Prostate gland (tissue), 2 donors: ENCODE measurements around the gene SSTR5. TPM values are rescaled to one million over a fixed set of nuclear protein-coding genes. Genes with fewer than 3 reads are reported as not detected.

Source experiments
- DNase-seq: peaks from one replicate; pipeline ENCODE4 v3.0.0-alpha.2; 2019; ENCODE audit warnings: low spot score
- H3K27ac ChIP-seq, 2 donors: fragments of 200-600 bp; sonication (generic); 2 replicates each; pipeline ENCODE4 v1.5.1; 2017 to 2019
- H3K27me3 ChIP-seq: fragments of 200-600 bp; sonication (generic); replicated peaks from 2 replicates; pipeline ENCODE4 v1.5.1; 2019; ENCODE audit not compliant: insufficient read depth
- H3K36me3 ChIP-seq, 2 donors: fragments of 200-600 bp; sonication (generic); 1 replicate in 1 of 2; 2 replicates in 1 of 2; pipeline versions ENCODE4 v1.5.1 to v1.8.1; 2017 to 2019
- H3K4me1 ChIP-seq: fragments of 200-600 bp; sonication (generic); replicated peaks from 2 replicates; pipeline ENCODE4 v1.5.1; 2019
- H3K4me3 ChIP-seq, 2 donors: fragments of 200-600 bp; sonication (generic); 2 replicates each; pipeline ENCODE4 v1.5.1; 2017 to 2019
- H3K9me3 ChIP-seq: fragments of 200-600 bp; sonication (generic); 2 replicates; pipeline ENCODE4 v1.5.1; 2017
- POLR2A ChIP-seq: fragments of 450-650 bp; IDR thresholded peaks from one replicate; pipeline ENCODE4 v1.6.1; 2016; ENCODE audit warnings: antibody characterized with exemption, mild to moderate bottlenecking
- POLR2AphosphoS5 ChIP-seq: sonication (generic); formaldehyde crosslinking; IDR thresholded peaks from one replicate; pipeline ENCODE4 v1.6.1; 2017; ENCODE audit warnings: antibody characterized with exemption
- WGBS: methylation state at CpG from one replicate; pipeline ENCODE4 v1.1.5; 2018; 5-methylcytosine and 5-hydroxymethylcytosine counted together
- intact Hi-C: fragments of 100-400 bp; cut with DNase I; formaldehyde crosslinking; loops from one replicate; pipeline ENCODE4 v1.14.2; 2022
- total RNA-seq, 2 donors: library from RNA; depleted of rRNA; stranded (reverse); fragments of >200 nt; gene quantifications; one replicate each; pipeline ENCODE4 v1.1.0, GENCODE V29; 2016
- TF ChIP-seq, protein P1 (sequence below), 4 experiments: fragments of 200-600 bp in 2 of 4; fragments of 450-650 bp in 2 of 4; sonication (generic) in 2 of 4; IDR thresholded peaks; 1 replicate in 3 of 4; 2 replicates in 1 of 4; pipeline ENCODE4 v1.5.1; 2016 to 2019; ENCODE audit warnings: antibody characterized with exemption in 4 of 4, mild to moderate bottlenecking in 2 of 4, moderate library complexity in 2 of 4

The SSTR5 gene
- total RNA-seq, 2 donors from 2014 or later: 1.1 to 1.8 TPM

DNA sequence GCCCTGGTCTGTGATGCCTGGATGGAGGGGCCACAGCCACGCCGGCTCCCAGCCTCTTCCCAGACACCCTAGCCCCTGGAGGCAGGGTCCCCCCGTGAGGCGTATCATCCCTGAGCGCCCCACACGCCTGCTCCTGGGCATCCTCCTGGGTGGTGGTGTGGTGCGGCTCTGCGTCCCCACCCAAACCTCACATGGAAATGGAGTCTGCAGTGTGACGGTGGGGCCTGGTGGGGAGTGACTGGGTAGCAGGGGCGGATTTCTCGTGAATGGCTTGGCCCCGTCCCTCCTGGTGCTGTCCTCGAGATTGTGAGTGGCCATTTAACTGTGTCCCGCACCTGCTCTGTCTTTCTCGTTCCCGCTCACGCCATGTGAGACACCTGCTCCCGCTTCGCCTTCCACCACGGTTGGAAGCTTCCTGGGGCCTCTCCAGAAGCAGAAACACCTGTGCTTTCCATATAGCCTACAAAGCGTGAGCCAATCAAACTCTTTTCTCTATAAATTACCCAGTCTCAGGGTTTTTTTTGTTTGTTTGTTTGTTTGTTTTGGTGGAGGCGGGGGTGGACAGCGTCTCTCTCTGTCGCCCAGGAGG is 5.9 kb upstream of the SSTR5 start:
- Histone ChIP-seq H3K36me3 (no peaks in the 10 kb centered on the region), H3K4me1 (no peaks in the 10 kb centered on the region), H3K27me3 (peaks cover 33% of the 10 kb centered on the region), H3K4me3 (no peak overlapping the region), H3K27ac (no peak overlapping the region), H3K9me3 (no peaks in the 10 kb centered on the region)
- no peak for DNase-seq
- TF ChIP-seq POLR2A: no peak
- 58% methylated on average over 24 of the region's 24 CpGs for WGBS
- intact Hi-C loops: no loop called here

DNA sequence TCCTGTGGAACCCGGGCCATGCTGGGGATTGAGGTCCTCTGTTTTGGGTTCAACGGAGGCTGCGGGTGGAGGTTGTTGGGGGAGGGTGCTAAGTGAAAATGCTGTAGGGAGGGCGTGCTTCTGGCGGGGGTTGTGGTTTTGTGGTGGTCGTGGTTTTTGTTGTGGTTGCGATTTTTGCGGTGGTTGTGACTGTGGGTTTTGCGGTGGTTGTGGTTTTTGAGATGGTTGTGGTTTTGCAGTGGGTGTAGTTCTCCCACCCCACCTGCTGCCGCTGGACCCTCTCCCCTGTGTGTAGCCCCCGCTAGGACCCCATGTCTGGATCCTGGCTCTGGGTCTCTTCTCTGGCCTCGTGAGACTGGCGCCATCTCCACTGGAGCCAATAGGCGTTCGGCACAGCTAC is 4.9 kb upstream of the SSTR5 start:
- intact Hi-C loops: no loop called here
- TF ChIP-seq POLR2AphosphoS5 (no peak), POLR2A (no peak)
- TF ChIP-seq, protein P1, sequence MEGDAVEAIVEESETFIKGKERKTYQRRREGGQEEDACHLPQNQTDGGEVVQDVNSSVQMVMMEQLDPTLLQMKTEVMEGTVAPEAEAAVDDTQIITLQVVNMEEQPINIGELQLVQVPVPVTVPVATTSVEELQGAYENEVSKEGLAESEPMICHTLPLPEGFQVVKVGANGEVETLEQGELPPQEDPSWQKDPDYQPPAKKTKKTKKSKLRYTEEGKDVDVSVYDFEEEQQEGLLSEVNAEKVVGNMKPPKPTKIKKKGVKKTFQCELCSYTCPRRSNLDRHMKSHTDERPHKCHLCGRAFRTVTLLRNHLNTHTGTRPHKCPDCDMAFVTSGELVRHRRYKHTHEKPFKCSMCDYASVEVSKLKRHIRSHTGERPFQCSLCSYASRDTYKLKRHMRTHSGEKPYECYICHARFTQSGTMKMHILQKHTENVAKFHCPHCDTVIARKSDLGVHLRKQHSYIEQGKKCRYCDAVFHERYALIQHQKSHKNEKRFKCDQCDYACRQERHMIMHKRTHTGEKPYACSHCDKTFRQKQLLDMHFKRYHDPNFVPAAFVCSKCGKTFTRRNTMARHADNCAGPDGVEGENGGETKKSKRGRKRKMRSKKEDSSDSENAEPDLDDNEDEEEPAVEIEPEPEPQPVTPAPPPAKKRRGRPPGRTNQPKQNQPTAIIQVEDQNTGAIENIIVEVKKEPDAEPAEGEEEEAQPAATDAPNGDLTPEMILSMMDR (IDR thresholded peaks at IDR 0.05): no peak
- Histone ChIP-seq H3K9me3 (no peaks in the 10 kb centered on the region), H3K27ac (no peak overlapping the region), H3K4me1 (no peaks in the 10 kb centered on the region), H3K27me3 (peaks cover 42% of the 10 kb centered on the region), H3K4me3 (no peak overlapping the region), H3K36me3 (no peaks in the 10 kb centered on the region)
- WGBS: 58% methylated on average over 15 of the region's 15 CpGs
- no peak for DNase-seq

DNA sequence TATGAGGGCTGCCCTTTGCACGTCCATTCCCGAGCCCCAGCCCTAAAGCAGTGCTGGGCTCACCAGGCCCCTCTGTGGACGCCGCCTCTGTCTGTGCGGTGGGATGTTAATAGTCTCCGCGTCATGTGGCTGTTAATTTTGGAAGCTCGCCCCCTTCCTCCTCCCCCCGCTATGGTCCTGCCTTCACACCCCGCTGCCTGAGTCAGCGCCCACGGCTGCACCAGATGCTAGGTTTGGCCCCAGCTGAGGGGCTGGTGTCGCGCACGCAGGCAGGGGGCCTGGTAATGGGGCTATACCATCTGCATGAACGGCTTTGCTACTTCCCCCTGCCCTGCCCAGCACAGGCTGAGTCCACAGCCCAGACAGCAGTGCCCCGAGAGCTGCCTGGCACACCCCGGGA is 4.1 kb upstream of the SSTR5 start:
- Histone ChIP-seq H3K36me3 (no peaks in the 10 kb centered on the region), H3K27ac (no peak overlapping the region), H3K9me3 (no peaks in the 10 kb centered on the region), H3K27me3 (peaks cover 47% of the 10 kb centered on the region), H3K4me1 (no peaks in the 10 kb centered on the region), H3K4me3 (no peak overlapping the region)
- no peak for DNase-seq
- TF ChIP-seq POLR2AphosphoS5 (no peak), POLR2A (no peak)
- TF ChIP-seq, protein P1 (IDR thresholded peaks at IDR 0.05): no peak
- 51% methylated on average over 16 of the region's 18 CpGs for WGBS
- intact Hi-C loops: no loop called here

DNA sequence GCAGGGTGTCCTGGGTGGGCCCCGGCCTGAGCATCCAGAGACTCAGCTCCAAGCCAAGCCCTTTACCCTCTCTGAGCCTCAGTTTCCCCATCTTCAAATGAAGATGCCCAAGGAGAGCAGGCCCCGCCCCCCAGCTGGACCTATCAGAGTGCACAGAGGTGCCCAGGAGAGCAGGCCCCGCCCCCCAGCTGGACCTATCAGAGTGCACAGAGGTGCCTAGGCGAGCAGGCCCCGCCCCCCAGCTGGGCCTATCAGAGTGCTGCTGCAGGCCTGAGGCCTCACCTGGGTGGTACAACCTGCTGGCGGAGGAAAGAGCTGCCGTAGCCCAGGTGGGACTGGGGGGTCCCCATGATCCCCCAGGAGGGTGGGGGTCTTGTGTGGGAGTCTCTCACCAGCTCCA is 3.4 kb upstream of the SSTR5 start:
- peaks cover 52% of the 10 kb centered on the region for H3K27me3 ChIP-seq
- intact Hi-C loops: no loop called here
- H3K4me1 ChIP-seq: no peaks in the 10 kb centered on the region
- no peak overlapping the region for H3K27ac ChIP-seq
- DNase-seq: no peak
- H3K4me3 ChIP-seq: no peak overlapping the region
- TF ChIP-seq POLR2A: no peak
- TF ChIP-seq, protein P1 (IDR thresholded peaks at IDR 0.05): no peak
- no peak for TF ChIP-seq POLR2AphosphoS5
- H3K9me3 ChIP-seq: no peaks in the 10 kb centered on the region
- no peaks in the 10 kb centered on the region for H3K36me3 ChIP-seq
- 97% methylated on average over 6 of the region's 7 CpGs for WGBS

DNA sequence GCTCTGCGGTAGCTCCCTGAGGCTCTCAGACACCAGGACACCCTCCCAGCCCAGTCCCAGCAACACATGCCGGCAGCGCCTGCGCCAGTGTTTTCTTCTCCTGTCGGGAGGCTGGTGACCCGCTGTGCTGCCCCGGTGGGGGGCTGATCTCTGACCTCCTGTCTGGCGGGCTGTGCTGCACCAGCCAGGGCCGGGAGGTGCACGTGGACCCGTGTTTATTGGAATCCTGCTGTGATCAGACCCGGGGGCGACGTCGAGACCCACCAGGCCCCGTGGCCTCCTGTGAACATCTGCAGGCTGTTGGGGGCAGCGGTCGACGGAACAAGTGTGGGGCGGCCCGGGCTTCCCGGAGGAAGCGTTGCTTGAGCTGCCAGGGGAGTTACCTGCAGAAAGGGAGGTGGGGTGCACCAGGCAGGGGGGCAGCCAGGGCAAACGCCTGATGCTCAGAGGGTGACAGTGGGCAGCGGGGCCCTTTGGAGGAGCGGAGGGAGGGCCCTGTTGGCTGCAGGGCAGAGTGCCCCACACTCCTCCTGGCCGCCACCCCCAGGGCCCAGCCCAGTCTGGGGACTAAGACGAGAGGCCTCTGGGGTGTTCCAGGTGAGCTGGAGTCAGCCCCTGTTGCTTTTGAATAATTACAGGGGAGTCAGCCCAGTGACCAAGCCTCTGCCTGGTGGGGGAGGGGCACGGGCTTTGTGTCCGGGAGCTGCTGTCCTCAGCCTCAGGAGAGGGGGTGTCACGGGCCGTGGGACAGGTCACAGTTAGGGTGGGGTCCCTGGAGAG is 2.3 kb upstream of the SSTR5 start:
- H3K27me3 ChIP-seq: peaks cover 52% of the 10 kb centered on the region
- WGBS: 29% methylated on average over 20 of the region's 32 CpGs
- no peaks in the 10 kb centered on the region for H3K9me3 ChIP-seq
- H3K27ac ChIP-seq: no peak overlapping the region
- DNase-seq: no peak
- H3K36me3 ChIP-seq: no peaks in the 10 kb centered on the region
- H3K4me1 ChIP-seq: no peaks in the 10 kb centered on the region
- intact Hi-C loops: no loop called here
- H3K4me3 ChIP-seq: no peak overlapping the region
- TF ChIP-seq, protein P1 (IDR thresholded peaks at IDR 0.05): no peak
- no peak for TF ChIP-seq POLR2A
- TF ChIP-seq POLR2AphosphoS5: no peak
